Stimulated activated naive CD8-positive, alpha-beta T cell treated with anti-CD3 and anti-CD28 coated beads, Interleukin-15, amount 100 ng/mL, for 72 hours (primary cell): Measurements from ENCODE around the gene RCSD1.
"Not testable (repeated sequence)": the region's sequence is repeated elsewhere in the genome, so short reads cannot be mapped to it uniquely, and the experiment has no call there.

Experiments
- ATAC-seq: fragments of 150-1000 bp; cut with Tn5 transposase; 2 replicates; pipeline ENCODE4 v1.10.0; 2021; ENCODE audit warnings: mild to moderate bottlenecking, moderate library complexity
- DNase-seq, 2 donors: peaks; one replicate each; pipeline ENCODE4 v3.0.0; 2021 to 2022
- H3K27ac Mint-ChIP-seq, 2 donors: one replicate each; pipeline ENCODE4 v1.8.0; 2022; ENCODE audit warnings: mild to moderate bottlenecking in 2 of 2, mixed read lengths in 2 of 2, moderate library complexity in 2 of 2
- H3K27me3 Mint-ChIP-seq: one replicate; pipeline ENCODE4 v1.8.0; 2022; ENCODE audit warnings: mixed read lengths
- H3K4me1 Mint-ChIP-seq: one replicate; pipeline ENCODE4 v1.8.0; 2022; ENCODE audit warnings: mild to moderate bottlenecking, mixed read lengths
- H3K4me3 Mint-ChIP-seq, 2 donors: one replicate each; pipeline ENCODE4 v1.8.0; 2022; ENCODE audit warnings: mild to moderate bottlenecking in 2 of 2, mixed read lengths in 2 of 2, moderate library complexity in 1 of 2
- H3K9me3 Mint-ChIP-seq, 2 donors: one replicate each; pipeline ENCODE4 v1.8.0; 2022; ENCODE audit warnings: mixed read lengths in 2 of 2

RCSD1 gene

DNA sequence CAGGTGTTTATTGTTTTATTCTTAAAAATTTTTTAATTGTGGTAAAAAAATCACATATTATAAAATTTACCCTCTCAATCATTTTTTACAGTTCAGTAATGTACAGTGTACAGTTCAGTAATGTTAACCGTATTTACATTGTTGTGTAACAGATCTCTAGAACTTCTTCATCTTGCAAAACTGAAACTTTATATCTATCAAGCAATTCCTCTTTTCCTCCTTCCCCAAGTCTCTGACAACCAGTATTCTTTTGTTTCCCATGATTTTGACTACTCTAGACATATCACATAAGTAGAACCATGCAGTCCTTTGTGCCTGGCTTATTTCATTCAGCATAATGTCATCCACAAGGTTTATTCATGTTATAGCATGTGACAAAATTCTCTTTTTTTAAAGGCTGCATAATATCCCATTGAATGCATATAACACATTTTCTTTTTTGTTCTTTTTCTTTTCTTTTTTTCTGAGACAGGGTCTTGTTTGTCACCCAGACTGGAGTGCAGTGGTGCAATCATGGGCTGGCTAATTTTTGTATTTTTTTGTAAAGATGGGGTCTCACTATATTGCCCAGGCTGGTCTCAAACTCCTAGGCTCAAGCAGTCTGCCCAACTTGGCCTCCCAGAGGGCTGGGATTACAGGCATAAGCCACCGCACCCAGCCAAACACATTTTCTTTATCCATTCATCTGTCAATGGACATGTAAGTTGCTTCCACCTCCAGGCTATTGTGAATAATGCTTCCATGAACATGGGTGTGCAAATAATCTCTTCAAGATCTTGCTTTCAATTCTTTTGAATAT lies 17.2 kb upstream of the RCSD1 start:
- Mint-ChIP-seq H3K27ac (no peak overlapping the region), H3K27me3 (no peaks in the 10 kb centered on the region), H3K4me1 (peaks cover 28% of the 10 kb centered on the region), H3K9me3 (peaks cover 7 to 15% of the 10 kb centered on the region in 2 donors), H3K4me3 (no peak overlapping the region)
- no peak for ATAC-seq
- no peak for DNase-seq

DNA sequence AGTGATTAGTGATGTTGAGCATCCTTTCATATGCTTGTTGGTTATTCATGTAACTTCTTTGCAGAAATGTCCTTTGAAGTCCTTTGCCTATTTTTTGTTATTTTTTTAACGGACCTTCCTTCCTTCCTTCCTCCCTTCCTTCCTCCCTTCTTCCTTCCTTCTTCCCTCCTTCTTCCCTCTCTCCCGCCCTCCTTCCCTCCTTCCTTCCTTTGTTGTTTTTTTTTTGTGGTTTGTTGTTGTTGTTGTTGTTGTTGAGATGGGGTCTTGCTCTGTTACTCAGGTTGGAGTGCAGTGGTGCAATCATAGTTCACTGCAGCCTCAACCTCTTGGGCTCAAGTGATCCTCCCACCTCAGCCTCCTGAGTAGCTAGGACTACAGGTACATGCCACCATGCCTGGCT lies 16.0 kb upstream of the RCSD1 start:
- H3K9me3 Mint-ChIP-seq: peaks cover 6 to 14% of the 10 kb centered on the region in 2 donors
- H3K27me3 Mint-ChIP-seq, ATAC-seq, H3K27ac Mint-ChIP-seq, DNase-seq, H3K4me3 Mint-ChIP-seq: not testable (repeated sequence)
- peaks cover 39% of the 10 kb centered on the region for H3K4me1 Mint-ChIP-seq

DNA sequence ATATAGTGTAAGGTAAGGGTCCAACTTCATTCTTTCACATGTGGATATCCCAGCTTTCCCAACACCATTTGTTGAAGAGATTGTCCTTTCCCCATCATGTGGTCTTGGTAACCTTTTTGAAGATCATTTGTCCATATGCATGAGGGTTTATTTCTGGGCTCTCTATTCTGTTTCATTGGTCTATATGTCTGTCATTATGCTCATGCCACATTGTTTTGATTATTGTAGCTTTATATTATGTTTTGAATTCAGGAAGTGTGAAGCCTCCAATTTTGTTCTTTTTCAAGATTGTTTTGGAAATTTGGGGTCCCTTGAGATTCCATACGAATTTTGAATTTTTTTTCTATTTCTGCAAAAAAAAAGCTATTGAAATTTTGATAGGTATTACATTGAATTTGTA lies 15.2 kb upstream of the RCSD1 start:
- DNase-seq: no peak
- H3K27ac Mint-ChIP-seq: no peak overlapping the region
- H3K4me1 Mint-ChIP-seq: peaks cover 47% of the 10 kb centered on the region
- ATAC-seq: no peak
- no peak overlapping the region for H3K4me3 Mint-ChIP-seq
- H3K9me3 Mint-ChIP-seq: peaks cover 0 to 10% of the 10 kb centered on the region in 2 donors
- H3K27me3 Mint-ChIP-seq: no peaks in the 10 kb centered on the region

DNA sequence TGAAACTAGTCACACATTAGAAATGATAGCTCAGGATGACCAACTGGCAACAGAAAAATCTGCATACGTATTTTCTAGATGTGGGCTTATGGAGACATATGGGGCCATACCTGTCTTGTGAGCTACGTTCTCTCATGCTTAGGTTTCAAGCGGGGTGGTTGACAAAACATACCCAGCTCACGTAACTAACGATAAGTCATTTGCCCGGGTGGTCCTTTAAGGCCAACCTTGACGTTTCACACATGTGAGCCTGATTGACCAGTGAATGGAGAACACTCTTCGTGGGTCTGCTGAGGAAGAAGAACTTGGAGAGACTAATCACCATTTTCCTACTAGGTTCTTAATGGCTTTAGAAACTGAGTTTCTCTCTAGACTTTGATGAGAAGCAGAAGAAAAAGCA lies 13.5 kb upstream of the RCSD1 start:
- no peak for DNase-seq
- Mint-ChIP-seq H3K4me3 (peak overlapping the region; percentile 75 to 82), H3K4me1 (peaks cover 62% of the 10 kb centered on the region), H3K9me3 (peaks cover 0 to 10% of the 10 kb centered on the region in 2 donors), H3K27me3 (no peaks in the 10 kb centered on the region), H3K27ac (peak overlapping the region in 1 of 2 donors; percentile 97)
- ATAC-seq: no peak

DNA sequence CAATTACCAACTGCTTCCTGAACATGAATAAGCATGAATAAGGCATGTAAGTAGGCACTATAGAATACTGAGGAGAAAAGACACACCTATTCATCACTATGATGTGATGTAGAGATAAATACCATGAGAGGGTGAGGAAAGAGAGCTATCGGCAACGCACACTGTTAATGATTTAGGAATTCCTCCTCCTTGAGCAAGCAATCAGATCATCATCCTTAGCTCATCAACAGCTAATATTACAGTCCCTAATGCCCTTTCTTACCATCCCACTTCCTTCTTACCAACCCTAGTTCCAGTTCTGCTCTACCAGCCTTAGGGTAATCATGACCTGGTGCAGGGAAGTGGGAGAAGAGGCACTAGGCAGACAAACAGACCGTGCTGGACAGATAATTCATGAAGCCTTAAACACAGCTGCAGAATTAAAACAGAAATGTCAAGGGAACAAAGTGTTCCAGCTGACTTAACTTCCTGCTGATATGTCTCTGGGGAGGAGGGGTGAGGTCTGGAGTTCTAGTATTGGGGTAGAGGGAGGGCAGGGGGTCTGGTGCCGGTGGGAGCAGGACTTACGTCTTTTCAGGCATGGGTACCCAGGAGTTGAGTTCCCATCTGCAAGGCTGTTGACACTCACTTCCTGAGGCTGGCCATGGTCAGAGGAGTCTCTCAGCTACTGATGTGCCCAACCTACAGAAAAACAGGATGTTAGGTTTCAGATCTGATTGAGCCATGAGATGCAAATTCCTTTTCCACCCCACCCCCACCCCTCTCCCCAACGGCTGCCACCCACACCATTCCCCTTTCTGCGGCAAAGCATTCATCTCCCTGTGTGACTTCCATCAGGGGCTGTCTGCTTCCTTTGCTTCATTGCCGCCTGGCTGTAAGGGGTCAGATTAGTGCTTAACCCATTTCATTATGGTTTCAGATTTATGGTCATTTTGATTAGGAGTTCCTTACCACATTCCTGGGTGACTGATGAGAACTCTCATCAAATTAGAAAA lies 12.6 kb upstream of the RCSD1 start:
- H3K4me3 Mint-ChIP-seq: peak overlapping the region; percentile 75 to 82
- no peaks in the 10 kb centered on the region for H3K27me3 Mint-ChIP-seq
- H3K4me1 Mint-ChIP-seq: peaks cover 62% of the 10 kb centered on the region
- peak; percentile 77 for ATAC-seq
- peak overlapping the region; percentile 92 to 97 for H3K27ac Mint-ChIP-seq
- H3K9me3 Mint-ChIP-seq: peaks cover 0 to 10% of the 10 kb centered on the region in 2 donors
- DNase-seq: peak in 1 of 2 donors; percentile 19

DNA sequence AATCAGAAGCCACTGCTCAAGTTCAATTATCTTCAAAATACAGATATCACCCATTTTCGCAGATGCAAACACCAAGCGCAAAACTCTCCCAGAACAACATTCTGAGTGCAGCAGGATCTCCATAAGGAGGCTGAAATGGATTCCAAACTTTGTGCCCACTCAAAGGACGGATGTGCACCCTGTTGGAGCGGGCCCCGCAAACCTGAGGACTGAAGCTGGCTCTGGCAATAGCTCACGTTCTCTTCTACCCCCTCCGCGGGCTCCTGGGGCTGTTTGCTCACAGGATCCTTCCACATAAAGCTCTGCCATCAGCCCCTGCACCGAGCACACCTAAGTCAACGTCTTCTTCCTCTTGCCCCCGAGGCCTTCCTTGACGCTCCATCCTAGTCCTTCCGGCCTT lies 11.7 kb upstream of the RCSD1 start:
- no peak for ATAC-seq
- Mint-ChIP-seq H3K4me1 (peaks cover 65% of the 10 kb centered on the region), H3K27me3 (no peaks in the 10 kb centered on the region), H3K27ac (peak overlapping the region in 1 of 2 donors; percentile 70), H3K4me3 (peak overlapping the region; percentile 8 to 82), H3K9me3 (peaks cover 0 to 10% of the 10 kb centered on the region in 2 donors)
- no peak for DNase-seq

DNA sequence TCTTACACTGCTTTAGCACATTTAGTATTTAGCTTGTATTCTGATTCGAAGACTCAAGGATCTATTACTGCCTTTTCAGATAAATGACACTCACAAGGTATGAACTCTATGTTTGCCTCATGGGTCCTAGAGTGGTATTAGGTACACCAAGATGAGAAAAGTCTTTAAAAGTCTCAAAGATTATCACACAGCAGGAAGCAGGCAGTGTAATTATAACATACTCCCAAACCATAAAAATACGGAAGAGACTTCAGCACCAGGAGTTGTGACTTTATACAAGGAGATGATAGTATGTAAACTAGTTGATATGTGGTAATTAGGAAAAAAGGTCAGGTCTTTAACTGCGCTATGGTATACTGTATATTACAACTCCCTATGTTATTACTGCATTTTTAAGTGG lies 11.2 kb upstream of the RCSD1 start:
- Mint-ChIP-seq H3K4me3 (peak overlapping the region in 1 of 2 donors; percentile 8), H3K27ac (peak overlapping the region in 1 of 2 donors; percentile 70), H3K27me3 (no peaks in the 10 kb centered on the region), H3K9me3 (peaks cover 0 to 11% of the 10 kb centered on the region in 2 donors), H3K4me1 (peaks cover 65% of the 10 kb centered on the region)
- DNase-seq (no peak), ATAC-seq (no peak)

DNA sequence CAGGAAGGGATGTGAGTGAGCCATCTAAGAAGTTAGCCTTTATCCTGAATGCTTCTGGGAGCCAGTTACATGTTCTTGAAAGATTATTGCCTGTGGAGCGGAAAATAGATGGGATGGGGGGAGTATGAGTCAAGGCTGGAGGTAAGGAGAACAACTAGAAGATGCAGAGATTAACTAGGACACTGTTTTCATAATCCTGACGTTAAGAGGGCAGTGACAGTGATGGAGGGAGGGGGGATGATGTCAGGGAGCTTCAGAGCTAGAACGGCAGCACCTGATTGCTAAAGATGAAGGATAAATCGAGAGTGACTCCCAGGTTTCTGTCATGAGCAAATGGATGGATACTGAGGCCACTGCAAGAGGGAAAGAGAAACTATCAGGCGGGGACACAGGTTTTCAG lies 10.0 kb upstream of the RCSD1 start:
- H3K27ac Mint-ChIP-seq: no peak overlapping the region
- DNase-seq: no peak
- no peak for ATAC-seq
- H3K9me3 Mint-ChIP-seq: peaks cover 3 to 10% of the 10 kb centered on the region in 2 donors
- no peaks in the 10 kb centered on the region for H3K27me3 Mint-ChIP-seq
- peaks cover 65% of the 10 kb centered on the region for H3K4me1 Mint-ChIP-seq
- H3K4me3 Mint-ChIP-seq: no peak overlapping the region

DNA sequence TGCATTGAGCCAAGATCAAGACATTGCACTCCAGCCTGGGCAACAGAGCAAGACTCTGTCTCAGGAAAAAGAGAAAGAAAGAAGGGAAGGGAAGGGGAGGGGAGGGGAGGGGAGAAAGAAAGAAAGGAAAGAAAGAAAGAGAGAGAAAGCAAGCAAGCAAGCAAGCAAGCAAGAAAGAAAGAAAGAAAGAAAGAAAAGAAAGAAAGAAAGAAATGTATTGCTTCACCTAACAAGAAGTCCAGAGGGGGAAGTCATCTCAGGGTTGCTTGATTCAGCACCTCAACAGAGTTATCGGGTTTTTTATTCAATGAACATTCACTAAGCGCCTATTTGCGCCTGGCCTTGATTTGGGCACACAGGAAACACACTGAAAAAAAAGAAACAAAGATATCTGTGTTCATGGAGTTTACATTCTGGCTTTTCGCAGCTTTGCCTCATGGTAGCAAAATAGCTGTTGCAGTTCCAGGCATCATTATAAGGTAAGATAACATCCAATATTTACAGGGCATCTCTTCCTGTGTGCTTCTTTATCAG lies 8.2 kb upstream of the RCSD1 start:
- DNase-seq (no peak), ATAC-seq (no peak)
- H3K27me3 Mint-ChIP-seq: no peaks in the 10 kb centered on the region
- H3K27ac Mint-ChIP-seq: no peak overlapping the region
- H3K9me3 Mint-ChIP-seq: peaks cover 15% of the 10 kb centered on the region in 2 donors
- H3K4me1 Mint-ChIP-seq: peaks cover 69% of the 10 kb centered on the region
- H3K4me3 Mint-ChIP-seq: peak overlapping the region in 1 of 2 donors; percentile 34

DNA sequence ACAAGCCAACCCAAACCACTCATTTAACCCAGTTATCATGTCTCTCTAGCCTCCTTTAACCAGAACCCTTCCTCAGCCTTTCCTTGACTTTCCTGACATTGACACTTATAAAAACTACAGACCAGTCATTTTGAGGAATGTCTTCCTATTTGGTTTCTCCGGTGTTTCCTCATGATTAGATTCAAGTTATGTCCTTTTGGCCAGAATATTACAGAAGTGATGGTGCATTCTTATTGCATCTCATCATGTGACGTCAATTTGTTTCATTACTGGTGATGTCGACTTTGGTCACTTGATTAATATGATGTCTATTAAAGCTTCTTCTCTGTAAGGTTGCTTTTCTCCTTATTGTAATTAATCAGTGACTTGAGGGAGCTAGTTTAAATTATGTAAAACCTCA lies 6.1 kb upstream of the RCSD1 start:
- no peak for DNase-seq
- Mint-ChIP-seq H3K27ac (no peak overlapping the region), H3K9me3 (peaks cover 15% of the 10 kb centered on the region in 2 donors), H3K4me3 (peak overlapping the region in 1 of 2 donors; percentile 18), H3K4me1 (peaks cover 66% of the 10 kb centered on the region), H3K27me3 (no peaks in the 10 kb centered on the region)
- ATAC-seq: no peak

DNA sequence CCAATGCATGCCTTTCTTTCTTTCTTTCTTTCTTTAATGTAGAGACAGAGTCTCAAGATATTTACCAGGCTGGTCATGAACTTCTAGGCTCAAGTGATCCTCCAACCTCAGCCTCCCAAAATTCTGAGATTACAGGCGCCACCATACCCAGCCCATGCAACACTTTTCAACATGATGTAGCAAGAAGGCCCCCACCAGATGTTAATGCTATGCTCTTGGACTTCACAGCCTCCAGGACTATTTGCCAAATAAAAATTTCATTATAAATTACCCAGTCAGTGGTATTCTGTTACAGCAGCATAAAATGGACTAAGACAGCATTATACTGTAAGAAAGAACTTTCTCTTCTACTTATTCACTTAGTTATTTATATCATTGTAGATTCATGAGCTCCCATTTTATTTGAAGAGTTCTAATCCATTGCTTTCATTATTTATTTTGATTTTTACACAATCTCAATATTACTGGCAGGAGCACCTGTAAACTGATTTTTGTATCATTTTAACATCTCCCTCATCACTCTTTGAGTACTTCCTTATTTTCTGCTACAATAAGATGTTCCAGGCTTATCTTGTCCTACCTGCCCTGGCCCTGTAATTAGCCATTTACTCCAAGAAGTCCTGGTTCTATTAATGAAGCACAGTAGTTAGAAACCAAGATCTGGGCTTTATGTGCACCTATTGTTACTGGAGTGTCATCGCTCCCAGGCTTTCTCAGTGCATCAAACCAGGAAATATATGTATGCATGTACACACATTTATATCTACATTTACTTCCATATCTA lies 4.8 kb upstream of the RCSD1 start:
- Mint-ChIP-seq H3K27me3 (no peaks in the 10 kb centered on the region), H3K4me3 (no peak overlapping the region)

DNA sequence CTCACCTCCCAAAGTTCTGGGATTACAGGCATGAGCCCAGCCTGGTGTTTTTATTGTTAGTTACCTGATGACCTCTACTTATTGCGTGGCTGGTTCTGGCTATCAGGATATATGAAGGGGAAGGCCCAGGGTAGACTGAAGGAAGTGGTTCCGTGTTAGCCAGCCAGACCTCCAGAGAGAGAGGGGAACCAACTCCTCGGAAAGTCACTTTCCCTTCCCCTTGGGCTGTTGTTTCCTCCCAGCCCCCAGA lies 2.5 kb upstream of the RCSD1 start:
- Mint-ChIP-seq H3K4me1 (peaks cover 55% of the 10 kb centered on the region), H3K9me3 (peaks cover 15% of the 10 kb centered on the region in 2 donors), H3K4me3 (peak overlapping the region; percentile 83 to 89), H3K27ac (peak overlapping the region; percentile 97 to 98), H3K27me3 (no peaks in the 10 kb centered on the region)
- ATAC-seq (peak; percentile 44), DNase-seq (peak in 1 of 2 donors; percentile 56)

More for the DNA sequence above, 4.8 kb upstream of the RCSD1 start:
- ATAC-seq (no peak), DNase-seq (no peak)
- no peak overlapping the region for H3K27ac Mint-ChIP-seq
- peaks cover 15% of the 10 kb centered on the region in 2 donors for H3K9me3 Mint-ChIP-seq
- peaks cover 64% of the 10 kb centered on the region for H3K4me1 Mint-ChIP-seq

DNA sequence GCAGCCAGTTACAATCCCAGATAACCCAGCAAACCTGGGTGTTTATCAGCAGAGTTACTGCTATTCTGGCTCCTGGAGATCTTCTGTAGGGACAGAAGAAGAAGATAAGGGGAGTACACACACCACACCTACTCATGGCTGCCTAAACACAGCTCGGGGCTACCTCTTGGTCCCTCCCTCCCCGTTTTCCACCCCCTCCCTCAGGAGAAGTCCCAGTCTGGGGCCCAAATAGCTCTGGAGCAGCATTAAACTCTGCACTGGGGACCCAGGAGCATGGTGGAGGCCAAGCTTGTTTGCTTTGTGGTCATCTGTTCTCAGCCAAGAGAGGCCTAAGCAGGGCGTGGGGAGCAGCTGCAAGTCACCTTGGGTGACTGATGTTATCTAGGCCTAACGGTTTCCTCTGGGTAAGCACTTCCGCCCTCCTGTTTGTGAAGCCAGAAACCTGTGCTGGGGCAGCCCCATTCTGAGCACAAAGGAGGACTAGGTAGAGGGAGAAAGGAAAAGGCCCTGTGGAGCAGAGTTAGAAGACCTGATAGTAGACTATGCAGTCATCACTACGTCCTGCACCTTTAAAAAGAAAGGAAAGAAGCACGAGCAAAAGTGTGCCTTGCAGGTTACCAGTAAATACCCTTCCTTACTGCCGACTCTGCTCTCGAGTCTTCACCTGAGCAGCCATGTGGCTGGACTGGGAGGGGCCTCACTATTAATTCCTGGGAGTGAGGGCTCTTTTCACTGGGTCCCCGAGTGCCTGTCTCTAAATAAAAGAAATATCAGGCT lies 2.0 kb upstream of the RCSD1 start:
- Mint-ChIP-seq H3K4me3 (peak overlapping the region; percentile 83 to 89), H3K4me1 (peaks cover 55% of the 10 kb centered on the region), H3K9me3 (peaks cover 15% of the 10 kb centered on the region in 2 donors), H3K27ac (peak overlapping the region; percentile 97 to 98), H3K27me3 (no peaks in the 10 kb centered on the region)
- ATAC-seq (peak; percentile 89), DNase-seq (peak; percentile 75 to 90)

DNA sequence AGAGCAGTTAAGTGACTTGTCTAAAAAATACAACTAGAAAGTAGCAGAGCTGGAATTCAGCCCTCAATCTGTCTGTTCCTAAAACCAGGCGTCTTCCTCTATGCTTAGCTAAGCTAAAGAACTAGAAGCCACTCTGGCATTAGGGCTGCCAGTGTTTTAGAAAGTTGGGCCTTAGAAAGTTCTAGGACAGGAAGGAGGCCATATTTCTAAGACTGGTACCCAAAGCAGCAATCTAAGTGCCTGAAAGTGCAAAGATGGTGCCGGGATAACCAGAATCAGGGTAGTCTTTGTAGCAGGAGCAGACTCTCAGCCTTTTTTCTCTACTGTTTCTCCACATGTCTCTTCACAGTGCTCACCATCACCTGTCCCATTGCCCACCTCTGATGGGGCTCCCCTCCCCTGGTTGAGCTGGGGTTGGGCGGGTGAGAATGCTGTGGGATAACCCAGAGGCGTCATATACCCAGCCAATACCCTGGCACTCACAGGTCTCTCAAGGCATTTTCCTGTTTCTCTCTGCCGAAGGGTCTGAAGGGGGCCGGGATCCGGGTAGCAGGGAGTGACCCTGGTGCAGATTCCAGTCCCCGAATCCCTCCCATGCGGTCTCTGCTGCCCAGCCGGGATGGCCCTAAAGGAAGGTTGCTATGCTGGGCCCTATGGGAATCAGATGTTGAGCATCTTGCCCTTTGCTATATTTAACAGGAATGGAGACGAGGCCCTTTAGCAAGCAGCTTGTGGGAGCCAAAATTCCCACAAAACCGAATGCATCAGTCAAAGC lies 1.1 kb upstream of the RCSD1 start:
- H3K27me3 Mint-ChIP-seq: no peaks in the 10 kb centered on the region
- peaks cover 62% of the 10 kb centered on the region for H3K4me1 Mint-ChIP-seq
- peak in 1 of 2 donors; percentile 23 for DNase-seq
- peak overlapping the region; percentile 97 to 98 for H3K27ac Mint-ChIP-seq
- H3K4me3 Mint-ChIP-seq: peak overlapping the region; percentile 83 to 89
- no peak for ATAC-seq
- H3K9me3 Mint-ChIP-seq: peaks cover 13 to 15% of the 10 kb centered on the region in 2 donors
